ENCODE results near the gene HAUS7.

HAUS7 gene

GRCh38 chrX:153488231-153488914, 18.0 kb upstream of the HAUS7 start:
- no peak for TF ChIP-seq FOXP2 (optimal IDR thresholded peaks at IDR 0.05; ENCODE audit: control extremely low read depth, extremely low read length, insufficient read depth)
- TF ChIP-seq POLR2AphosphoS5 (IDR thresholded peaks at IDR 0.05; ENCODE audit: borderline replicate concordance, low read depth, low read length) = no peak
- TF ChIP-seq EZH2 (IDR thresholded peaks at IDR 0.05) = no peak
- H3K9me3 ChIP-seq (ENCODE audit: low read depth, low read length) = no peaks in the 10 kb centered on the region
- no peak overlapping the region for H3K9ac ChIP-seq (ENCODE audit: insufficient read length)
- H3K36me3 ChIP-seq (ENCODE audit: insufficient read depth, low read length) = no peaks in the 10 kb centered on the region
- H3K27ac ChIP-seq = no peak overlapping the region
- H3K4me3 ChIP-seq = no peak overlapping the region
- no peak for DNase-seq (ENCODE audit: low read depth, low spot score)

DNA sequence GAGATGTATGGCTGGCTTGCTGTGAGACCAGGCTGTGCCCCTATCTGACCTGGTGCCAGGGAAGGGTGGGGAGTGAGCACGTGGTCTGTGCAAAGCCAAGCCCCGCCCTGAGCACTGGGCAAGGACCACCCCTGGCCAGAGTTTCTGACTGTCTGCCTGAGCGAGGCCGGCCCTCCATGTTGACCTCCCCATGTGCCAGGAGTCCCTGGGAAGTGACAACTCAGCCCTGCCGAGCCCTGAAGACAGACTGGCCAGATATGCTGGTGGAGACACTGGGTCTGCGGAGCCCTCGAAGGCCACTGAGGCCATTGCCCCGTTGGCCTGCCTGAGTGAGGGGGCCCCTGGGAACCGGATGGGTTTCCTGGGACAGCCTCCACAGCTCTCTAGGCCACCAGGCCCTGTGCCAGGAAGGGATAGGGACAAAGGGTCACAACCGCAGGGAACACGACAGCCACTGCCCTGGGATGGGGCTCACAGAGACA, 17.3 kb upstream of the HAUS7 start:
- H3K27ac ChIP-seq = no peak overlapping the region
- H3K36me3 ChIP-seq (ENCODE audit: insufficient read depth, low read length) = no peaks in the 10 kb centered on the region
- DNase-seq (ENCODE audit: low read depth, low spot score) = no peak
- no peaks in the 10 kb centered on the region for H3K9me3 ChIP-seq (ENCODE audit: low read depth, low read length)
- H3K9ac ChIP-seq (ENCODE audit: insufficient read length) = no peak overlapping the region
- TF ChIP-seq EZH2 (IDR thresholded peaks at IDR 0.05) = no peak
- TF ChIP-seq FOXP2 (optimal IDR thresholded peaks at IDR 0.05; ENCODE audit: control extremely low read depth, extremely low read length, insufficient read depth) = no peak
- no peak overlapping the region for H3K4me3 ChIP-seq

GRCh38 chrX:153486171-153486570, 15.8 kb upstream of the HAUS7 start:
- DNase-seq (ENCODE audit: low read depth, low spot score) = no peak
- Histone ChIP-seq H3K27ac (no peak overlapping the region), H3K4me3 (no peak overlapping the region), H3K9me3 (ENCODE audit: low read depth, low read length) (no peaks in the 10 kb centered on the region), H3K36me3 (ENCODE audit: insufficient read depth, low read length) (no peaks in the 10 kb centered on the region), H3K9ac (ENCODE audit: insufficient read length) (no peak overlapping the region)
- TF ChIP-seq POLR2AphosphoS5 (IDR thresholded peaks at IDR 0.05; ENCODE audit: borderline replicate concordance, low read depth, low read length) = no peak
- no peak for TF ChIP-seq EZH2 (IDR thresholded peaks at IDR 0.05)
- TF ChIP-seq FOXP2 (optimal IDR thresholded peaks at IDR 0.05; ENCODE audit: control extremely low read depth, extremely low read length, insufficient read depth) = no peak

DNA sequence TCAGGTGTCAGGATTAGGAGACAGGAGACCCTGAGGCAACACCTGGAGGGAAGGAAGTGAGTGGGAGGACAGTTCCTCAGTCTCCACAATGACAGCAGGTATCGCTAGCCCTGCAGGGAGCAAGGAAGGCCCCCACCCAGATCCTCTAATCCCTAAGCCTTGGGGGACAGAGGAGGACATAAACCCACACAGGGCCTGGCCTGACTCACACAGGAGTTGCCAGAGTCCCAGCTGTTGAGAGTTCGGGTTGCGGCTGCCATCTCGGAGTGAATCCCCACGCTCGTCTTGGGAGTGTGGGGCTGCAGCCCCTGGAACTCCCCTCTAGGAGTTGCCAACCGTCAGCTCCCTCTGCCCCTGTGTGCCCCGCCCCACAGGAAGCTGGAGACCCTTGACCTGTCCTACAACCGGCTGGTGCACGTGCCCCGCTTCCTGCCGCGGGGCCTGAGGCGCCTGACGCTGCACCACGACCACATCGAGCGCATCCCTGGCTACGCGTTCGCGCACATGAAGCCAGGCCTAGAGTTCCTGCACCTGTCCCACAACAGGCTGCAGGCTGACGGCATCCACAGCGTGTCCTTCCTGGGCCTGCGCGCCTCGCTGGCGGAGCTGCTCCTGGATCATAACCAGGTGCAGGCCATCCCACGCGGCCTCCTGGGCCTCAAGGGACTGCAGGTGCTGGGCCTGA, 15.2 kb upstream of the HAUS7 start:
- no peak for DNase-seq (ENCODE audit: low read depth, low spot score)
- Histone ChIP-seq H3K4me3 (no peak overlapping the region), H3K27ac (no peak overlapping the region), H3K36me3 (ENCODE audit: insufficient read depth, low read length) (no peaks in the 10 kb centered on the region), H3K9ac (ENCODE audit: insufficient read length) (no peak overlapping the region), H3K9me3 (ENCODE audit: low read depth, low read length) (no peaks in the 10 kb centered on the region)
- TF ChIP-seq FOXP2 (optimal IDR thresholded peaks at IDR 0.05; ENCODE audit: control extremely low read depth, extremely low read length, insufficient read depth) = no peak

DNA sequence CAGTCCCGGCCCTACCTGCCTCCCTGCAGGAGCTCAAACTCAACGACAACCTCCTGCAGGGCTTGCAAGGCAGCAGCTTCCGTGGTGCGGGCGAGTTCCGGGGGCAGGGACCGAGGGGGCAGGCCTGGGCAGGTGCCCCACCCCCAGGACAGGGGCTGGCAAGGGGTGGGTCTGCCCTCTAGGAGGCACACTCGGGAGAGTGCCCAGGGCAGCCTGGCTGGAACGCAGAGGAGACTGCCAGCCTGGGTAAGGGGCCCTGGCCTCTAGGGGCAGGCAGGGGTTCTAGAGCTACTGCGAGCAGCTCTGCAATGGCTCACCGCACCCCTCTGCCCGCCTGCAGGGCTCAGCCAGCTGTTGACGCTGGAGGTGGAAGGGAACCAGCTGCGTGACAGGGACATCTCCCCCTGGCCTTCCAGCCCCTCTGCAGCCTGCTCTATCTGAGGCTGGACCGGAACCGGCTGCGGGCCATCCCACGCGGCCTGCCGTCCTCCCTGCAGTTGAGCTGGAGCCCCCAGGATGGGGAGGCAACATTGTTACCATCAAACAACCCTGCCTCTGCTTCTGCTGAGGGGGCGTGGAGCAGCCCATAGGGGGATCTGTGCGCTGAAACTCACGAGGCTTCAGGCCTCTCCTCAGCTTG, 12.1 kb upstream of the HAUS7 start:
- Histone ChIP-seq H3K4me3 (no peak overlapping the region), H3K9me3 (ENCODE audit: low read depth, low read length) (no peaks in the 10 kb centered on the region), H3K9ac (ENCODE audit: insufficient read length) (no peak overlapping the region), H3K27ac (no peak overlapping the region), H3K36me3 (ENCODE audit: insufficient read depth, low read length) (no peaks in the 10 kb centered on the region)
- no peak for DNase-seq (ENCODE audit: low read depth, low spot score)
- TF ChIP-seq POLR2AphosphoS5 (IDR thresholded peaks at IDR 0.05; ENCODE audit: borderline replicate concordance, low read depth, low read length) = no peak
- TF ChIP-seq EZH2 (IDR thresholded peaks at IDR 0.05) = no peak
- no peak for TF ChIP-seq FOXP2 (optimal IDR thresholded peaks at IDR 0.05; ENCODE audit: control extremely low read depth, extremely low read length, insufficient read depth)

GRCh38 chrX:153481043-153481442, 10.7 kb upstream of the HAUS7 start:
- Histone ChIP-seq H3K36me3 (ENCODE audit: insufficient read depth, low read length) (no peaks in the 10 kb centered on the region), H3K27ac (no peak overlapping the region), H3K4me3 (no peak overlapping the region), H3K9me3 (ENCODE audit: low read depth, low read length) (no peaks in the 10 kb centered on the region), H3K9ac (ENCODE audit: insufficient read length) (no peak overlapping the region)
- TF ChIP-seq POLR2AphosphoS5 (IDR thresholded peaks at IDR 0.05; ENCODE audit: borderline replicate concordance, low read depth, low read length) (no peak), FOXP2 (optimal IDR thresholded peaks at IDR 0.05; ENCODE audit: control extremely low read depth, extremely low read length, insufficient read depth) (no peak), EZH2 (IDR thresholded peaks at IDR 0.05) (no peak)
- no peak for DNase-seq (ENCODE audit: low read depth, low spot score)

DNA sequence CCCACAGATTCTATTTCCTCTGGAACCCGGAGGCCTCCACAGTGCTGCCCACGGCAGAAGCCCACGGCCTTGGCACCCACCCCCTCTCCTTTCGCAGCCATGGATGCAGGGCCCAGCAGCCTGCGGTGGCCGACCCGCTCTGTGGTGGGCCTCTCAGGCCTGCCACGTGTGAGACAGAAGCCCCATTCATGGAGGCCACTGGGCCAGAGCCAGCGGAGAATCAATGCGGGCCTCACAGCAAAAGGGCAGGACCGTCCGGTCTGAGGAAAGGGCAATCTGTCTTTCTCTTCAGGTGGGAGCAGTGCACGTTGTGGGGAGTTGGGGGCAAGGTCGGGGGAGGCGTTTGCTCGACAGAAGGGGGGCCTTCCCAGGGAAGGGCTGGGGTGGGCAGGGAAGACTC, 8.4 kb upstream of the HAUS7 start:
- no peak for DNase-seq (ENCODE audit: low read depth, low spot score)
- no peaks in the 10 kb centered on the region for H3K9me3 ChIP-seq (ENCODE audit: low read depth, low read length)
- H3K4me3 ChIP-seq = no peak overlapping the region
- no peak for TF ChIP-seq FOXP2 (optimal IDR thresholded peaks at IDR 0.05; ENCODE audit: control extremely low read depth, extremely low read length, insufficient read depth)
- TF ChIP-seq EZH2 (IDR thresholded peaks at IDR 0.05) = no peak
- TF ChIP-seq POLR2AphosphoS5 (IDR thresholded peaks at IDR 0.05; ENCODE audit: borderline replicate concordance, low read depth, low read length) = no peak
- no peaks in the 10 kb centered on the region for H3K36me3 ChIP-seq (ENCODE audit: insufficient read depth, low read length)
- no peak overlapping the region for H3K9ac ChIP-seq (ENCODE audit: insufficient read length)
- no peak overlapping the region for H3K27ac ChIP-seq

GRCh38 chrX:153477901-153478300, 7.5 kb upstream of the HAUS7 start:
- Histone ChIP-seq H3K36me3 (ENCODE audit: insufficient read depth, low read length) (no peaks in the 10 kb centered on the region), H3K9me3 (ENCODE audit: low read depth, low read length) (no peaks in the 10 kb centered on the region), H3K9ac (ENCODE audit: insufficient read length) (no peak overlapping the region), H3K4me3 (no peak overlapping the region), H3K27ac (peak overlapping the region; percentile 90)
- no peak for DNase-seq (ENCODE audit: low read depth, low spot score)
- no peak for TF ChIP-seq POLR2AphosphoS5 (IDR thresholded peaks at IDR 0.05; ENCODE audit: borderline replicate concordance, low read depth, low read length)
- TF ChIP-seq EZH2 (IDR thresholded peaks at IDR 0.05) = no peak
- no peak for TF ChIP-seq FOXP2 (optimal IDR thresholded peaks at IDR 0.05; ENCODE audit: control extremely low read depth, extremely low read length, insufficient read depth)

All from SK-N-MC (cell line).